Measurements from ENCODE around the gene PPP6R3.
A peak's percentile ranks its signal among the peaks of the same experiment; 100 is the strongest.
"Not testable (repeated sequence)": the region's sequence is repeated elsewhere in the genome, so short reads cannot be mapped to it uniquely, and the experiment has no call there.

The PPP6R3 gene

GRCh38 chr11:68531129-68531693, 70.7 kb downstream of the PPP6R3 start:
- no peak for DNase-seq

- no peak for DNase-seq
Observed at GRCh38 chr11:68532727-68533369, 72.3 kb downstream of the PPP6R3 start.

- no peak for DNase-seq
Observed at GRCh38 chr11:68533945-68534344, 73.4 kb downstream of the PPP6R3 start.

GRCh38 chr11:68535098-68535497, 74.5 kb downstream of the PPP6R3 start:
- DNase-seq: no peak

- no peak for DNase-seq
Observed at GRCh38 chr11:68536706-68537105, 76.2 kb downstream of the PPP6R3 start.

- DNase-seq: no peak
Observed at GRCh38 chr11:68538025-68538424, 77.5 kb downstream of the PPP6R3 start.

- no peak for DNase-seq
Observed at GRCh38 chr11:68539395-68539794, 78.8 kb downstream of the PPP6R3 start.

- DNase-seq: not testable (repeated sequence)
Observed at GRCh38 chr11:68540504-68540903, 80.0 kb downstream of the PPP6R3 start.

- no peak for DNase-seq
Observed at GRCh38 chr11:68541116-68541515, 80.6 kb downstream of the PPP6R3 start.

GRCh38 chr11:68541991-68542390, 81.4 kb downstream of the PPP6R3 start:
- DNase-seq: no peak

GRCh38 chr11:68542617-68543016, 82.1 kb downstream of the PPP6R3 start:
- no peak for DNase-seq

- DNase-seq: no peak
Observed at GRCh38 chr11:68543594-68543993, 83.0 kb downstream of the PPP6R3 start.

GRCh38 chr11:68545347-68545746, 84.8 kb downstream of the PPP6R3 start:
- DNase-seq: no peak

GRCh38 chr11:68545796-68546195, 85.2 kb downstream of the PPP6R3 start:
- DNase-seq: no peak

GRCh38 chr11:68546555-68546954, 86.0 kb downstream of the PPP6R3 start:
- DNase-seq: peak in 1 of 5 donors; percentile 25

GRCh38 chr11:68549789-68550484, 89.4 kb downstream of the PPP6R3 start:
- no peak for DNase-seq

GRCh38 chr11:68550485-68550817, 89.9 kb downstream of the PPP6R3 start:
- DNase-seq: peak in 1 of 5 donors; percentile 10

- no peak for DNase-seq
Observed at GRCh38 chr11:68551223-68551622, 90.7 kb downstream of the PPP6R3 start.

GRCh38 chr11:68551777-68552176, 91.2 kb downstream of the PPP6R3 start:
- no peak for DNase-seq

GRCh38 chr11:68552542-68552941, 92.0 kb downstream of the PPP6R3 start:
- no peak for DNase-seq

GRCh38 chr11:68560216-68560615, 99.7 kb downstream of the PPP6R3 start:
- DNase-seq: no peak

- DNase-seq: no peak
Observed at GRCh38 chr11:68563454-68563853, 102.9 kb downstream of the PPP6R3 start.

- no peak for DNase-seq
Observed at GRCh38 chr11:68564261-68564660, 103.7 kb downstream of the PPP6R3 start.

- no peak for DNase-seq
Observed at GRCh38 chr11:68565768-68566167, 105.2 kb downstream of the PPP6R3 start.

Data from T-helper 1 cell (primary cell).